Activated CD8-positive, alpha-beta memory T cell treated with anti-CD3 and anti-CD28 coated beads, Interleukin-2, amount 10 ng/mL, durations not matched to agents 7 days and 5 days (primary cell): ENCODE data around the gene NFATC2. TPM values are rescaled to one million over a fixed set of nuclear protein-coding genes. Genes with fewer than 3 reads are reported as not detected.

Experiments
- ATAC-seq: fragments of 150-1000 bp; cut with Tn5 transposase; one replicate; pipeline ENCODE4 v1.10.0; 2021; ENCODE audit warnings: moderate library complexity
- CTCF ChIA-PET: fragments of 350-600 bp; sonication (Branson Sonifier 250); formaldehyde crosslinking; loops from one replicate; lab custom pipeline; 2021; ENCODE audit warnings: antibody characterized with exemption; lab: Charles Lee
- DNase-seq: peaks from one replicate; pipeline ENCODE4 v3.0.0-alpha.2; 2020
- H3K27ac Mint-ChIP-seq: one replicate; pipeline ENCODE4 v1.8.0; 2021; ENCODE audit warnings: mild to moderate bottlenecking, mixed read lengths
- H3K27me3 Mint-ChIP-seq: one replicate; pipeline ENCODE4 v1.8.0; 2021; ENCODE audit warnings: mixed read lengths
- H3K36me3 Mint-ChIP-seq: one replicate; pipeline ENCODE4 v1.8.0; 2021; ENCODE audit warnings: mild to moderate bottlenecking, mixed read lengths
- H3K4me1 Mint-ChIP-seq: one replicate; pipeline ENCODE4 v1.8.0; 2021; ENCODE audit warnings: mixed read lengths
- H3K4me3 Mint-ChIP-seq: one replicate; pipeline ENCODE4 v1.8.0; 2021; ENCODE audit warnings: mild to moderate bottlenecking, moderate library complexity, mixed read lengths
- H3K9me3 Mint-ChIP-seq: one replicate; pipeline ENCODE4 v1.8.0; 2022; ENCODE audit warnings: low read depth, mixed read lengths
- total RNA-seq, 2 experiments: library from RNA; stranded (reverse); gene quantifications; one replicate each; pipeline ENCODE4 v1.2.3, GENCODE V29; 2021

Gene NFATC2
- total RNA-seq, 2 experiments from 2014 or later: 39.9 to 59.0 TPM

DNA sequence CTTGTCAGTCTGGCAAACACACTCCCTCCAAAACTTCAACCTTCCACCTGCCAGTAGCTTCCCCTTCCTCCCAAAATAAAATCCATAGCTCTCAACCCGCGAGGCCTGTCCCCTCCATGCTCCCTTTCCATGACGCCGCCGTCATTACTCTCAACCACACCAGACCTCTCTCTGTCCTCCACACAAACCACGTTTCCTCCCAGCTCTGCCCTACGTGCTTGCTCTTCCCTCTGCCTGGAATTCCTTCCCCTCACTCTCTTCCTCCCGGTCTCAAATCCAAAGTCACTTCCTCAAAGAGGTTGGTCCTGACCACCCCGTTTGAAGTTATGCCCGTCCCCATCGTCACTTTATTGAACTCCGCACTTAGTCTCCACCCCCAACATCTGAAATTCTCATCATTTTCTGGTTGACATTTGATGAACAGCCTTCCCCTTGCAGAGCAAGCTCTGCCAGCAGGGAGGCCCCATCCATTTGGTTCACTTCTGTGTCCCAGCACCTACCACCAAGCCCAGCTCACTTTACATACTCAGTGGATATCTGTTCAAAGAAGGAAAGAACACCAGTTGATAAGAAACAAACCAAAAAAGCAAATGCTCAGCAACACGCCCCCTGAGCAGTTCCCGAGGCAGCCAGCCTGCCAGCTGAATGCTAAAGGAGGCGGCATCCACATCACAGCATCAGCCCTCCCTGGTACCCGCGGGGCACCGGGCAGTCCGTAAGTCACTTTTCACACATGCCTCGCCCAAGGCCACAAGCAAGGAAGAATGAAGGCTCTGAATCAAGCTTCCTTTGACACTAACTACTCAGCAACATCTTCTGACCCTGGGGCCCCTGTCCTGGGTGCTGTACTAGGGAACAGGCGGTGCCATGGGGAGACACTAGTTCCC is 125.0 kb downstream of the NFATC2 start:
- H3K27ac Mint-ChIP-seq: peak overlapping the region; percentile 88
- H3K4me1 Mint-ChIP-seq: peaks cover 86% of the 10 kb centered on the region
- H3K27me3 Mint-ChIP-seq: no peaks in the 10 kb centered on the region
- ATAC-seq (no peak), DNase-seq (no peak)
- H3K36me3 Mint-ChIP-seq: peaks cover 51% of the 10 kb centered on the region
- H3K9me3 Mint-ChIP-seq: no peaks in the 10 kb centered on the region
- CTCF ChIA-PET: interaction anchor here (0.6 to 6.3 kb wide), 8 partner anchors 12 to 1034 kb away, joined by 3 to 48 read pairs (median 5); no protein-coding TSS in a partner anchor
- peak overlapping the region; percentile 11 for H3K4me3 Mint-ChIP-seq

DNA sequence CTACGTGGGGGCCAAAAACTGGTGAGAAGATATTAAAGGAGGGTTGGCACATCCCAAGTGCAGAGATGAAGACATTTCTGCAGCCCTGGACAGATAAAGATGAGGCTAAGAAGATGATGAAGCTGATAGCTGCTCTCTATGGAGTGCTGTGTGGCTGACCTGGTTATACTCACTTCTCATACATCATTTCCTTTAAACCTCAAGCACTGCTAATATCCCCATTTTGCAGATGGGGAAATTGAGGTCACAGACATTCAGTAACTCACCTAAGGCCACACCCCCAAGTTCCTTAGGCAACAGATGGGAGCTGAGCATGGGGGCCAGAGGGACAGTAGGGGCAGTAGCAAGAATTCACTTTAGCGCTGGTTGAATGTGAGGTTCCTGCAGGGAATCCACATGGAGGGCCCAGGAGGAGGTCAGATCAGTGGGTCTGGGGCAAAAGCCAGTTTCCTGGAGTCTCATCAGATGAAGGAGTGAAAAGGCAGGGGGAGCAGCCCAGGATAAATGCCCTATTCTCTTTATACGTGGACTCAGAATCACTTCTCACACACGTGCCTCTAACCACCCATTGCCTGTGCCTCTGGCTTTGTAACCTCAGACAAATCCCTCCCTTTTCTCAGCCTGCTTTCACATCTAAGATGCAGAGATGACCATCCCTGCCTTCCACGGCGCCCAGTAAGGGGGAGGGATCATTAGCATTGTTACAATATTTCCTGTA is 125.8 kb downstream of the NFATC2 start:
- DNase-seq: no peak
- ATAC-seq: peak; percentile 17
- Mint-ChIP-seq H3K36me3 (peaks cover 43% of the 10 kb centered on the region), H3K9me3 (no peaks in the 10 kb centered on the region), H3K27ac (peak overlapping the region; percentile 88), H3K27me3 (no peaks in the 10 kb centered on the region), H3K4me3 (peak overlapping the region; percentile 11), H3K4me1 (peaks cover 86% of the 10 kb centered on the region)
- CTCF ChIA-PET: interaction anchor here (0.9 to 6.3 kb wide), 6 partner anchors 10 to 178 kb away, joined by 3 to 48 read pairs (median 11); no protein-coding TSS in a partner anchor

DNA sequence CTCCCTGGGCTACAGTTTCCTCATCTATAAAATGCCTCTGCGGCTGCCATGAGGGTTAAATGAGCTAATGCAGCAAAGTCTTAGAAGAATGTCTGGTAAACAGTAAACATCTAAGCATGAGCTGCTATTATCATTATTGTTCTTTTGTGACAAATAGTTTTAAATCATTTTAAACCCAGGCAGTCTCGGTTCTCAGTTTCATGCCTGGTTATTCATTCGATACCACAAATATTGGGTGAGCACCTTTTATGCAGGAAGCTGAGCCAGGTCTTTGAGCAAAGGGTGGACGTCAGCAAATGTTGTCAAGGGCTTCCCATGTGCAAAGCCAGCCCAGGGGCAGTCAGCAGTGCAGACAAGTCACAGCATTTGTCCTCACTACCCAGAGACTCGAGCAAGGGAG is 128.7 kb downstream of the NFATC2 start:
- DNase-seq (peak; percentile 65), ATAC-seq (peak; percentile 39)
- Mint-ChIP-seq H3K27me3 (no peaks in the 10 kb centered on the region), H3K9me3 (peaks cover 3% of the 10 kb centered on the region), H3K27ac (peak overlapping the region; percentile 88), H3K4me1 (peaks cover 89% of the 10 kb centered on the region), H3K4me3 (peak overlapping the region; percentile 45), H3K36me3 (peaks cover 44% of the 10 kb centered on the region)
- CTCF ChIA-PET: interaction anchor here (0.5 to 6.3 kb wide), 8 partner anchors 9 to 175 kb away, joined by 3 to 48 read pairs (median 8); no protein-coding TSS in a partner anchor

DNA sequence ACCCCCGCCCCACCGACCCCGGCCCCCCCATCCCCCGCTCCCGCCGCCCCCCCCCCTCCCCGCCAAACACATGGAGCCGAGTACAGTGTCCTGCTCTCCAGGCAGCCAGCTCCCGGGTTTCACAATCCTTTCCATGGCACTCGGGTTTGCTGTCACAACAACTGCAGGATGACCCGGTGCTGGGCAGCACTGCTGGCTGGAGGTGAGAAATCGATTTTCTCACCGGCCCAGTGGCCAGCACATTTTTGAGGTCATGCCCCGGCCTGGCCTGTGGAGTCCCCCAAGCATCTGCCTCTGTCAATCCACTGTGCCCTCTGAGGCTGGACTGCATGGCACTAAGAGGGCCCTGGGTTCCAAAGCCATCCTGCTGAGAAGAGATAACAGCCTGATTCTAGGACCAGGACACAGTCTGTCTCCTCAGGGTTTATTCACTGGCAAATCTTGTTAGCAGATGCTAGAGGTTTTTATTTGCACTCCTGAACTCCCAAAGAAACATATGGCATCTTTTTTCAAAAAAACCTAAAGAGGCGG is 129.5 kb downstream of the NFATC2 start:
- peaks cover 3% of the 10 kb centered on the region for H3K9me3 Mint-ChIP-seq
- CTCF ChIA-PET: interaction anchor here (1.1 to 6.3 kb wide), 8 partner anchors 8 to 130 kb away, joined by 4 to 48 read pairs (median 8); partner anchors contain the start of gene NFATC2
- H3K36me3 Mint-ChIP-seq: peaks cover 45% of the 10 kb centered on the region
- H3K27ac Mint-ChIP-seq: peak overlapping the region; percentile 79
- ATAC-seq: no peak
- no peaks in the 10 kb centered on the region for H3K27me3 Mint-ChIP-seq
- H3K4me3 Mint-ChIP-seq: no peak overlapping the region
- peaks cover 90% of the 10 kb centered on the region for H3K4me1 Mint-ChIP-seq
- no peak for DNase-seq

DNA sequence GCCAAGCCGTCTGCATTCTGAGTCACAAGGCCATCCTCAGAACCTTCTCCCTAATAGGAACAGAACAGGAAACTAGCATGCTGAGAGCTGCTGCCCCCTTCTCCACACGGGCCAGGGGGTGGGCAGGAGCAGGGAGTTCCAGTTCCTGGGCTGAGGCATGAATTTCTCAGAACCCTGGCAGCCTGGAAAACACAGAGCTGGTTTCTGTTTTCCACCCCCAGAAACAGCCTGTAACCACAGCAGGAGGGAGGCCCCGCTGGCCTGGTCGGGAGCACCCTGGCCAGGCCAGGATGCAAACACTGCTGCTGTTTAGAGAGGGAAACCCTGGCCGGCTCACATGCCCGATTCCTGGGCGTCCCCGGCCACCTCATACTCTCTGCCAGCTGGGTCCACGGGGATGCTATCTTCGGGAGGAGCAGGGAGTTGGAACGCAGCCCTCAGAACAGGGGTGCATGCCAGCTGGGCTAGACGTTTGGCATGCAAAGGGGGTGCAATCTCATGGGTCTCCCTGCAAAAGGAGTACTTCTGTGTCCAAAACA is 130.1 kb downstream of the NFATC2 start:
- H3K9me3 Mint-ChIP-seq: peaks cover 3% of the 10 kb centered on the region
- H3K27ac Mint-ChIP-seq: peak overlapping the region; percentile 79
- H3K4me3 Mint-ChIP-seq: no peak overlapping the region
- DNase-seq (no peak), ATAC-seq (no peak)
- peaks cover 90% of the 10 kb centered on the region for H3K4me1 Mint-ChIP-seq
- H3K27me3 Mint-ChIP-seq: no peaks in the 10 kb centered on the region
- peaks cover 49% of the 10 kb centered on the region for H3K36me3 Mint-ChIP-seq
- CTCF ChIA-PET: interaction anchor here (1.0 to 6.3 kb wide), 9 partner anchors 7 to 130 kb away, joined by 3 to 48 read pairs (median 4); partner anchors contain the start of gene NFATC2

DNA sequence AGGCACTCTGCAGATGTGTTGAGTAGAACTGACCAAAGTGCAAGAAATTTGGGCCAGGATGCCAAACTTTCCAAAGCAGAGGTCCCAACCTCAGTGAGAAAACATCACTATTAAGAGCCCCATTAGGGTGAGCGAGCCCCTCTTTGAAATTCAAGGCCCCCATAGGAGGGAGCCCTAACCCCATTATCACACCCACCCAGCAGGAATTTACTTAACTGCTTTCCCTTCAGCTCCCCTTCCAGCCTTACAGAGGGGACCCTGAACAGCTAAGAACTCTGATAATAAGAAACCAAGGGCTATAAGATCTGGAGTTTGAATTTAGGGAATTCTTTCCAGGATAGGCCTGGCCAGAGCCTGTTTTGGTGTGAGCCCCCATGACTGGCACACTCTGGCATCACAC is 130.6 kb downstream of the NFATC2 start:
- peak overlapping the region; percentile 79 for H3K27ac Mint-ChIP-seq
- CTCF ChIA-PET: interaction anchor here (1.0 to 6.2 kb wide), 8 partner anchors 9 to 131 kb away, joined by 3 to 28 read pairs (median 4); partner anchors contain the start of gene NFATC2
- peaks cover 49% of the 10 kb centered on the region for H3K36me3 Mint-ChIP-seq
- no peak for DNase-seq
- ATAC-seq: no peak
- H3K4me3 Mint-ChIP-seq: no peak overlapping the region
- H3K4me1 Mint-ChIP-seq: peaks cover 90% of the 10 kb centered on the region
- H3K9me3 Mint-ChIP-seq: peaks cover 3% of the 10 kb centered on the region
- no peaks in the 10 kb centered on the region for H3K27me3 Mint-ChIP-seq

DNA sequence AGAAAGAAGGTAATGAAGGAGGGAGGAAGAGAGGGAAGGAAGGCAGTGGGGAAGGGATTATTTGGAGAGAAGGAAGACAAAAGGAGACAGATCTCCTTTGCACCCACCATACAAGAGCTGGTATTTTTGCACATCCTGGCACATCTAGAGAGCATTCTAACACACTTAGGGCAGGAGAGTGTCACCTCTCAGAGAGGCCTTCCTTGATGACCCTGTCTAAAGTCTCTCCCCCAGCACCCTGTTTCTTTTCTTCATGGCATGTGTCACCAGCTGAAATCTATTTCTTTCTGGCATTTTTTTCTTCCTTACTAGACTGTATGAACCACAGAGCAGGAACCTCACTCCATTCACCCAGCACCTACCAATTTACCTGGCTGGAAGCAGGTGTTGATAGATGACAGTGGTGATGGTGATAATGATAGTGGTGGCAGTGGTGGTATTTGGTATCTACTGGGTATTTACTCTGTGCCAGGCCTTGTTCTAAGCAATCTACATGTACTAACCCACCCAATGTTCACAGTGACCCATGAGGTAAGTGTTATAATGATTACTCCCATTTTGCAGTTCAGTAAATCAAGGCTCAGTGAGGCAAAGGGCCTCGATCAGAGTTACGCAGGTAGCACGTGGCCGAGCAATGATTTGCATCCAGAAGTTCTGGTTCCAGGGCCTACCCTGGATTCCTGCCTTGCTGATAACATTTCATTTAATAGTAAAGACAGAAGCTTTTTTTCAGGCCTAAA is 131.8 kb downstream of the NFATC2 start:
- peaks cover 89% of the 10 kb centered on the region for H3K4me1 Mint-ChIP-seq
- H3K4me3 Mint-ChIP-seq: no peak overlapping the region
- H3K9me3 Mint-ChIP-seq: peaks cover 3% of the 10 kb centered on the region
- ATAC-seq (no peak), DNase-seq (no peak)
- peaks cover 54% of the 10 kb centered on the region for H3K36me3 Mint-ChIP-seq
- H3K27me3 Mint-ChIP-seq: no peaks in the 10 kb centered on the region
- CTCF ChIA-PET: interaction anchor here (0.6 to 6.2 kb wide), 8 partner anchors 9 to 185 kb away, joined by 3 to 28 read pairs (median 3); no protein-coding TSS in a partner anchor
- peak overlapping the region; percentile 79 for H3K27ac Mint-ChIP-seq

DNA sequence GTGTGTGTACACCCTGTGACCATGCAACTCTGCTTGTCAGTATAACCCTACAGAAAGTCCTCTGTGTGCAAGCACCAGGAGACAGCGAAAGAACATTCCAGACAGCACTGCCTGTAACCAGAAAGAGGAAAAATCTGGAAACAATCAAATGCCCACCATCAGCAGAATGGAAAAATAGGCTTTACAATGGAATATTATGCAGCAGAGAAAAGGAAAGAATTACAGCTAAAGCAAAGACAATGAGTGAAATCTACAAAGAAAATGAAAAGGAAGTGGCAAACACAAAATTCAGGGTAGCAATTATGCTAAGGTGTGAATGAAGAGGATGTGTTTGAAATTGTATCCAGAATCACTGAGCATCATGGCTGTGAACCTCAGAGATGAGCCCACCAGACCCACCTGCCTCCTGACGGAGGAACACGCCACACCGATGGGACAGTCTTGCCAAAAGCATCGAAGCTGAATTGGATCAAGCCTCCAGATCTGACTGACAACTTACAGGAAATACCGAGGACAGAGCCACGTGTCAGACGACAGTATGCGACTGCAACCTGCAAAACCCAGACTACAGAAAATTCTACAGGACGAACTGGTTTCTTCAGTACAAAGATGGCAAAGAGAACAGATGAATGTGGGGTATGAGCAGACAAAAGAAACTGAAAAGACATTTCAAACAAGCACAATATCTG is 133.2 kb downstream of the NFATC2 start:
- DNase-seq: no peak
- H3K27me3 Mint-ChIP-seq: no peaks in the 10 kb centered on the region
- H3K9me3 Mint-ChIP-seq: peaks cover 3% of the 10 kb centered on the region
- no peak for ATAC-seq
- peaks cover 61% of the 10 kb centered on the region for H3K36me3 Mint-ChIP-seq
- peaks cover 89% of the 10 kb centered on the region for H3K4me1 Mint-ChIP-seq
- H3K4me3 Mint-ChIP-seq: no peak overlapping the region
- peak overlapping the region; percentile 77 for H3K27ac Mint-ChIP-seq
- CTCF ChIA-PET: interaction anchor here (0.6 to 6.2 kb wide), 2 partner anchors 8 to 56 kb away, joined by 3 to 28 read pairs; no protein-coding TSS in a partner anchor

DNA sequence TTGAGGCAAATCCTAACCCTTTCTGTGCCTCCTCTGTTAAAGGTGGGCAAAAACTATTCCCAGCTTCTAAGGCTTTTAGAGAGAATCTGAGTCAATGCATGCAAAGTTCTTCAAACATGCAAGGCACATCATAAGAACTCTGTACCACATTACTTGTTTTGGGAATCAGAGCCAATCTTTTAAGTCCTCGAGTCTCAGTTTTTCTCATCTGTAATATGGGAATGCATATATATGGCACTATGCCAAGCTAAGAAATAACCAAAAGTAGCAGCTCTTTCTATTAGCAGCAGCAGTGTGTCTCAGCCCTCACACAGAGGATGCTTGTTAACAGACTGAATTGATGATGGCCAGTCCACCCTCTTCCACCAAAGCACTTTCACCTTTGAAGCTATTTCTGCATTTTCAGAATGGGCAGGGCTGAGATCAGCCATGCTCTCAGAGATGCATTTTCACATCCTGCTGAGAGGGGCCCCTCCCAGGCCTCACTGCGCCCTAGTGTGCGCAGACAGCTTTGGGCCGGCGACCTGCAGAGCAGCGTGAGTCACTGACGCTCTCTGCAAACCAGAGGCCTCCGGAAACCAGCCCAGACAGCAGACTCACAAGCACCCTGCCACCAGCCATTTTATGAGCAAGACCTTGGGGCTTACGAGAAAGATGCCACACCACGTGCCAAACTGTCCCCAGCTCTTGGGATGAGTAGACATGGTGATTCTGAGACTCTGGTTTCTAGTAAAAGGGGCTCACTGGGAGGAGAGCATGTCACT is 138.0 kb downstream of the NFATC2 start:
- H3K4me1 Mint-ChIP-seq: peaks cover 95% of the 10 kb centered on the region
- peaks cover 3% of the 10 kb centered on the region for H3K9me3 Mint-ChIP-seq
- peaks cover 70% of the 10 kb centered on the region for H3K36me3 Mint-ChIP-seq
- peak overlapping the region; percentile 99 for H3K27ac Mint-ChIP-seq
- CTCF ChIA-PET: interaction anchor here (0.8 to 7.8 kb wide), 13 partner anchors 11 to 190 kb away, joined by 3 to 71 read pairs (median 6); partner anchors contain the start of gene NFATC2
- H3K27me3 Mint-ChIP-seq: no peaks in the 10 kb centered on the region
- DNase-seq (peak; percentile 98), ATAC-seq (peak; percentile 85)
- no peak overlapping the region for H3K4me3 Mint-ChIP-seq

DNA sequence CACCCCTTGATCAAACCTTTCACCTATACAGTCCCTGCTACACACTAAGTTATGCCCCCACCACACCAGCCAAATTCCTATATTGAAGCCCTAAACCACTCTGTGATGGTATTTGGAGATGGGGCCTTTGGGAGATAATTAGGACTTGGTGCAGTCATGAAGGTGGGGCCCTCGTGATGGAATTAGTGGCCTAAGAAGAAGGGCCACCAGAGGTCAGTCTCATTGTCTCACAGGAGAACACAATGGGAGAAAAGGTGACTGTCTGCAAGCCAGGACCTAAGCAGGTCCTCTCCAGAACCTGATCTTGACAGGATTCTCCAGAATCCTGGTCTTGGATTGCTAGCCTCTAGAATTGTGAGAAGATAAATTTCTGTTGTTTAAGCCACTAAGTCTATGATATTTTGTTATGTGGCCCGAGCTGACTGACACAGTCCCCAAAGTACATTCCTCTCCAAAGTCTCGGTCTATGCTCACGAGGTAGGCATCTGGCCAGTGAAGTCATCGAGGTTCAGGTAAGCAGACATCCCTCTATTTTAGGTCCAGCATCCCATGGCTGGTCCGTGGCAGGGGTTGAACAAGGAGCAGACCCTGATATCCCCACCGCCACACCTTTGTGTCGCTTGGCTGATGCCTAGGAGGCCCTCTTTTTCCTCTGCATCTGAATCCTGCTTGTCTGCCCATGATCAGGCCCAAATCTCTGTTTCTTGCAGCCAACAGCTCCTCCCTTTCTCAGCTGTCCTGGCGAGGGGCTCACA is 138.9 kb downstream of the NFATC2 start:
- CTCF ChIA-PET: interaction anchor here (1.2 to 7.8 kb wide), 9 partner anchors 8 to 139 kb away, joined by 3 to 71 read pairs (median 7); partner anchors contain the start of gene NFATC2
- DNase-seq: no peak
- peak overlapping the region; percentile 99 for H3K27ac Mint-ChIP-seq
- H3K4me1 Mint-ChIP-seq: peaks cover 95% of the 10 kb centered on the region
- no peak overlapping the region for H3K4me3 Mint-ChIP-seq
- peaks cover 67% of the 10 kb centered on the region for H3K36me3 Mint-ChIP-seq
- H3K27me3 Mint-ChIP-seq: no peaks in the 10 kb centered on the region
- ATAC-seq: no peak
- H3K9me3 Mint-ChIP-seq: no peaks in the 10 kb centered on the region
